HepG2 (cell line): Measurements from ENCODE around the gene TWF1. TPM values are rescaled to one million over a fixed set of nuclear protein-coding genes. Genes with fewer than 3 reads are reported as not detected.

Experiments
- LCORL ChIP-seq, 2 experiments: fragments of 450-650 bp in 1 of 2; sonication (generic) in 1 of 2; formaldehyde crosslinking in 1 of 2; IDR thresholded peaks; 2 replicates each; pipeline versions ENCODE4 v1.5.0 to v1.6.1; 2017 to 2020; ENCODE audit warnings: antibody characterized with exemption in 1 of 2, missing genetic modification reagents in 1 of 2
- RXRB ChIP-seq: IDR thresholded peaks from 2 replicates; pipeline ENCODE4 v1.6.1; 2016; ENCODE audit warnings: borderline replicate concordance, missing genetic modification reagents, missing compliant biosample characterization
- SRSF1 ChIP-seq: fragments of 200-400 bp; formaldehyde crosslinking; optimal IDR thresholded peaks from 2 replicates; pipeline ENCODE3; 2017; ENCODE audit warnings: mild to moderate bottlenecking, low read depth, low read length, moderate library complexity
- TGIF2 ChIP-seq: IDR thresholded peaks from 2 replicates; pipeline ENCODE4 v1.6.1; 2016; ENCODE audit warnings: control low read depth, missing compliant biosample characterization
- ZNF263 ChIP-seq: sonication (generic); formaldehyde crosslinking; IDR thresholded peaks from 2 replicates; pipeline ENCODE4 v1.4.0; 2020; ENCODE audit warnings: missing genetic modification reagents
- ZNF367 ChIP-seq: sonication (generic); formaldehyde crosslinking; IDR thresholded peaks from 2 replicates; pipeline ENCODE4 v1.4.0; 2020; ENCODE audit warnings: missing genetic modification reagents, borderline replicate concordance
- polyA plus RNA-seq, 8 experiments: library from polyadenylated mRNA; depleted of rRNA in 3 of 8; stranded (reverse) in 7 of 8; unstranded in 1 of 8; fragments of >200 nt; fragmentation: Illumina TruSeq in 4 of 8; extraction: Trizol in 4 of 8; gene quantifications; 2 replicates each; pipeline versions ENCODE4 v1.2.1 to v1.2.3, GENCODE V29; 2011 to 2016; ENCODE audit warnings: low read depth in 4 of 8, missing spikeins in 1 of 8, mixed read lengths in 1 of 8; ENCODE audit not compliant: insufficient read depth in 1 of 8
- total RNA-seq, 5 experiments: library from RNA; depleted of rRNA; stranded (reverse); fragments of >200 nt; fragmentation: Illumina TruSeq; extraction: Trizol; gene quantifications; 2 replicates each; pipeline ENCODE4 v1.2.3, GENCODE V29; 2016; ENCODE audit warnings: low read depth in 1 of 5
- TF ChIP-seq, protein P1 (sequence below): sonication (generic); formaldehyde crosslinking; IDR thresholded peaks from 2 replicates; pipeline ENCODE4 v1.4.0; 2020; ENCODE audit warnings: missing genetic modification reagents
- TF ChIP-seq, protein P2 (sequence below), 2 experiments: fragments of 450-650 bp in 1 of 2; sonication (generic) in 1 of 2; formaldehyde crosslinking in 1 of 2; IDR thresholded peaks; 2 replicates each; pipeline versions ENCODE4 v1.6.1 to v1.8.0; 2016 to 2022; ENCODE audit warnings: antibody characterized with exemption in 1 of 2, mild to moderate bottlenecking in 1 of 2, missing genetic modification reagents in 1 of 2
- TF ChIP-seq, protein P3 (sequence below): sonication (generic); formaldehyde crosslinking; IDR thresholded peaks from 2 replicates; pipeline ENCODE4 v1.8.0; 2023; ENCODE audit warnings: mild to moderate bottlenecking, missing genetic modification reagents

TWF1 gene
- total and polyA plus RNA-seq, 2 of the 13 experiments (the other 11 are each of a cell fraction or from before 2014, with no cell fraction given): 32.3 to 85.5 TPM

DNA sequence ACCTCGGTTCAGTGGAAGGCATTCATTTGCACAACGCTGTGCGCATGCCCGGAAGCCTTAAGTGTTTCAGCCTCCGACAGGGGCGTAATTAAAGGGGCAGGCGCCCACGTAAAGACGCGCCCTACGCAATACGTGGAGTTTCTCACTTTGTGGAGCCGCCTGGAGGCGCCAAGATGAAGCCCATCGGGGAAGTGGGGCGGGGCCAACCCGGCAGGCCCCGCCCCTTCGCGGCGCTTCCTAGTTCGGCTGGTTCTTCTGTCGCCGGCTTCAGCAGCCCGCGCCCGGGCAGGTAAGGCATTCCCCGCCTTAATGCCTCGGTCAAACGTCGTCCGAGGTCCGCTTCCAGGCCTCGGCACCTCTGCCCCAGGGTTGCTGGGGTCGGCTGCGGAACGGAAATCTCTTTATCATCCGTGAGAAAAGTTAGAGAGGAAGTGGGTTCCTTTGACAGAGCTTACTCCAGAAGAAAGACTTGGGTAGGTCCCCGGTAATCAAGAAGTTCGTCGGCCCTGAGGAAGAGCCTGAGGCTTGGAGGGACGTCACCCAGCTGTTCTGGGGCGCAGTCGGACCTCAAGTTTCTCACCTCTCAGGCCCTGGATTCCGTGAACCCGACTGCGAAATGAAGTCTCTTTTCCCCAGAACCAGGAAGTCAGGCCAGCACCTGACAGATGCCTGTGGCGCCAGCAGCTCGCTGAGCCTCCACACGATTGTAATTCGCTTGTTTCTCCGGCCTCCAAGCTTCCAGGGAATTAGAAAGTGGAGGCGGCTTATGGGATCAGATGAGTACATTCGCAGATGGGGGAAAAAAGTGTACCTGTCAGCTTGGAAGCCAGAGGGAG lies 47.2 kb downstream of the TWF1 start, which contains the start of the genes IRAK4 and PUS7L (continued):
- no peak for TF ChIP-seq RXRB (CRISPR knock-in tag)
- TF ChIP-seq, protein P1, sequence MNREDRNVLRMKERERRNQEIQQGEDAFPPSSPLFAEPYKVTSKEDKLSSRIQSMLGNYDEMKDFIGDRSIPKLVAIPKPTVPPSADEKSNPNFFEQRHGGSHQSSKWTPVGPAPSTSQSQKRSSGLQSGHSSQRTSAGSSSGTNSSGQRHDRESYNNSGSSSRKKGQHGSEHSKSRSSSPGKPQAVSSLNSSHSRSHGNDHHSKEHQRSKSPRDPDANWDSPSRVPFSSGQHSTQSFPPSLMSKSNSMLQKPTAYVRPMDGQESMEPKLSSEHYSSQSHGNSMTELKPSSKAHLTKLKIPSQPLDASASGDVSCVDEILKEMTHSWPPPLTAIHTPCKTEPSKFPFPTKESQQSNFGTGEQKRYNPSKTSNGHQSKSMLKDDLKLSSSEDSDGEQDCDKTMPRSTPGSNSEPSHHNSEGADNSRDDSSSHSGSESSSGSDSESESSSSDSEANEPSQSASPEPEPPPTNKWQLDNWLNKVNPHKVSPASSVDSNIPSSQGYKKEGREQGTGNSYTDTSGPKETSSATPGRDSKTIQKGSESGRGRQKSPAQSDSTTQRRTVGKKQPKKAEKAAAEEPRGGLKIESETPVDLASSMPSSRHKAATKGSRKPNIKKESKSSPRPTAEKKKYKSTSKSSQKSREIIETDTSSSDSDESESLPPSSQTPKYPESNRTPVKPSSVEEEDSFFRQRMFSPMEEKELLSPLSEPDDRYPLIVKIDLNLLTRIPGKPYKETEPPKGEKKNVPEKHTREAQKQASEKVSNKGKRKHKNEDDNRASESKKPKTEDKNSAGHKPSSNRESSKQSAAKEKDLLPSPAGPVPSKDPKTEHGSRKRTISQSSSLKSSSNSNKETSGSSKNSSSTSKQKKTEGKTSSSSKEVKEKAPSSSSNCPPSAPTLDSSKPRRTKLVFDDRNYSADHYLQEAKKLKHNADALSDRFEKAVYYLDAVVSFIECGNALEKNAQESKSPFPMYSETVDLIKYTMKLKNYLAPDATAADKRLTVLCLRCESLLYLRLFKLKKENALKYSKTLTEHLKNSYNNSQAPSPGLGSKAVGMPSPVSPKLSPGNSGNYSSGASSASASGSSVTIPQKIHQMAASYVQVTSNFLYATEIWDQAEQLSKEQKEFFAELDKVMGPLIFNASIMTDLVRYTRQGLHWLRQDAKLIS: no peak
- TF ChIP-seq, protein P2, sequence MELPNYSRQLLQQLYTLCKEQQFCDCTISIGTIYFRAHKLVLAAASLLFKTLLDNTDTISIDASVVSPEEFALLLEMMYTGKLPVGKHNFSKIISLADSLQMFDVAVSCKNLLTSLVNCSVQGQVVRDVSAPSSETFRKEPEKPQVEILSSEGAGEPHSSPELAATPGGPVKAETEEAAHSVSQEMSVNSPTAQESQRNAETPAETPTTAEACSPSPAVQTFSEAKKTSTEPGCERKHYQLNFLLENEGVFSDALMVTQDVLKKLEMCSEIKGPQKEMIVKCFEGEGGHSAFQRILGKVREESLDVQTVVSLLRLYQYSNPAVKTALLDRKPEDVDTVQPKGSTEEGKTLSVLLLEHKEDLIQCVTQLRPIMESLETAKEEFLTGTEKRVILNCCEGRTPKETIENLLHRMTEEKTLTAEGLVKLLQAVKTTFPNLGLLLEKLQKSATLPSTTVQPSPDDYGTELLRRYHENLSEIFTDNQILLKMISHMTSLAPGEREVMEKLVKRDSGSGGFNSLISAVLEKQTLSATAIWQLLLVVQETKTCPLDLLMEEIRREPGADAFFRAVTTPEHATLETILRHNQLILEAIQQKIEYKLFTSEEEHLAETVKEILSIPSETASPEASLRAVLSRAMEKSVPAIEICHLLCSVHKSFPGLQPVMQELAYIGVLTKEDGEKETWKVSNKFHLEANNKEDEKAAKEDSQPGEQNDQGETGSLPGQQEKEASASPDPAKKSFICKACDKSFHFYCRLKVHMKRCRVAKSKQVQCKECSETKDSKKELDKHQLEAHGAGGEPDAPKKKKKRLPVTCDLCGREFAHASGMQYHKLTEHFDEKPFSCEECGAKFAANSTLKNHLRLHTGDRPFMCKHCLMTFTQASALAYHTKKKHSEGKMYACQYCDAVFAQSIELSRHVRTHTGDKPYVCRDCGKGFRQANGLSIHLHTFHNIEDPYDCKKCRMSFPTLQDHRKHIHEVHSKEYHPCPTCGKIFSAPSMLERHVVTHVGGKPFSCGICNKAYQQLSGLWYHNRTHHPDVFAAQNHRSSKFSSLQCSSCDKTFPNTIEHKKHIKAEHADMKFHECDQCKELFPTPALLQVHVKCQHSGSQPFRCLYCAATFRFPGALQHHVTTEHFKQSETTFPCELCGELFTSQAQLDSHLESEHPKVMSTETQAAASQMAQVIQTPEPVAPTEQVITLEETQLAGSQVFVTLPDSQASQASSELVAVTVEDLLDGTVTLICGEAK (IDR thresholded peaks at IDR 0.05): no peak
- TF ChIP-seq, protein P2 (CRISPR knock-in tag; IDR thresholded peaks at IDR 0.05): peak; percentile 27; the same call in 1 of the 2 replicates
- TF ChIP-seq TGIF2 (CRISPR knock-in tag): no peak
- TF ChIP-seq ZNF367 (CRISPR knock-in tag): no peak
- 0 out of 2 replicates have a peak, but pooled peaks have one; percentile 28 for TF ChIP-seq ZNF263 (CRISPR knock-in tag)
- TF ChIP-seq, protein P3, sequence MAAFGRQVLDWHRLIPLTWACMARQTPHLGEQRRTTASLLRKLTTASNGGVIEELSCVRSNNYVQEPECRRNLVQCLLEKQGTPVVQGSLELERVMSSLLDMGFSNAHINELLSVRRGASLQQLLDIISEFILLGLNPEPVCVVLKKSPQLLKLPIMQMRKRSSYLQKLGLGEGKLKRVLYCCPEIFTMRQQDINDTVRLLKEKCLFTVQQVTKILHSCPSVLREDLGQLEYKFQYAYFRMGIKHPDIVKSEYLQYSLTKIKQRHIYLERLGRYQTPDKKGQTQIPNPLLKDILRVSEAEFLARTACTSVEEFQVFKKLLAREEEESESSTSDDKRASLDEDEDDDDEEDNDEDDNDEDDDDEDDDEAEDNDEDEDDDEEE (CRISPR knock-in tag): no peak
- no peak for TF ChIP-seq LCORL (IDR thresholded peaks at IDR 0.05)
- no peak for TF ChIP-seq LCORL (CRISPR knock-in tag; IDR thresholded peaks at IDR 0.05)
- peak; percentile 49 for TF ChIP-seq SRSF1
